ENCODE data around the gene PABPN1L.
A peak's percentile ranks its signal among the peaks of the same experiment; 100 is the strongest.
"Not testable (repeated sequence)": the region's sequence is repeated elsewhere in the genome, so short reads cannot be mapped to it uniquely, and the experiment has no call there.

Gene PABPN1L

DNA sequence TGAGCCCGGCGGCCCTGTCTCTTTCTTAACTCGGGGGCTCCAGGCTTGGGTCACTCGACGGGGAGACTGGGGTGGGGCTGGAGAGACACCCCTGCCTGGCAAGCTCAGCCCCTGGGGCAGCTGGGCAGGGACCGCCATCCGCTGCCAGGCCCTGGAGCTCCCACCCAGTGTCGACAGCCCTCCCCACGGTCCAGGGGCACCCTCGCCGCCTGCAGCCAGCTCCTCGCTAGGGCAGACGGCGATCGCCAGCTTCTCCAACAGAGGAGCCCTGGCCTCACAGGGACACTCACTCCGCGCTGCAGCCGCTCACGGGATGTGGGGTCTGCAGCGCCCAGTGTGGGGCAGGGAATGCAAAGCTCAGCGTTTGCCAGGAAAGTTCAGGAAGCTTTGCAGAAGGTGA is 38.7 kb downstream of the PABPN1L start:
- no peak for DNase-seq (ENCODE audit: low spot score)

DNA sequence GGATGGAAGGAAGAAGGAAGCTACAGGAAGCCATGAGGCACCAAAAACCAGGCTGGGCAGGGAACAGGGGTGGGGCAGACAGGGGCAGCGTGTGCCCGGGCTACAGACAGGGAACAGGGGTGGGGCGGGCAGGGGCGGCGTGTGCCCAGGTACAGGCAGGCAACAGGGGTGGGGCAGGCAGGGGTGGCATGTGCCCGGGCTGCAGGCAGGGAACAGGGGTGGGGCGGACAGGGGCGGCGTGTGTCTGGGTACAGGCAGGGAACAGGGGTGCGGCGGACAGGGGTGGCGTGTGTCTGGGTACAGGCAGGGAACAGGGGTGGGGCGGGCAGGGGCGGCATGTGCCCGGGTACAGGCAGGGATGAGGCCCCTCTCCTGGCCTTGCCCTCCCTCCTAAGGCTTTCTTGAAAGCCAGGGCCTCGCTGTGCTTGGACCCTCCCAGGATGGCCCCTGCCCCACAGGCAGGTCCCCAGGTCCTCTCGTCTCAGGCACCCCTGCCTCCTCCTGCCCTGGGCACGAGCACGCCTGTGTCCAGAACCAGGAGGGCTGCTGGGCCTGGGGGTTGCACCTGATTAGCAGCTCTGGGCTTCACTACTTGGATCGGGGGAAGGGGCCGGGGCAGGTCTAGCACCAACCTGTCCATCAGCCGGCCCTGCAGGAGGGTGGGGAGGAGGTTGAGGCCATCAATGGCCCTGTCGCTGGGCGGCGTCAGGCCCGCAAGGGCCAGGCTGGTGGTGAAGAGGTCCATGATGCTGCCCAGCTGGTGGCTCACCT is 40.2 kb downstream of the PABPN1L start:
- DNase-seq (ENCODE audit: low spot score) = no peak

- no peak for DNase-seq (ENCODE audit: low spot score)
These were observed 41.3 kb downstream of the PABPN1L start for GRCh38 chr16:88825146-88825545.

GRCh38 chr16:88824256-88825077 is 42.0 kb downstream of the PABPN1L start:
- DNase-seq (ENCODE audit: low spot score) = no peak

DNA sequence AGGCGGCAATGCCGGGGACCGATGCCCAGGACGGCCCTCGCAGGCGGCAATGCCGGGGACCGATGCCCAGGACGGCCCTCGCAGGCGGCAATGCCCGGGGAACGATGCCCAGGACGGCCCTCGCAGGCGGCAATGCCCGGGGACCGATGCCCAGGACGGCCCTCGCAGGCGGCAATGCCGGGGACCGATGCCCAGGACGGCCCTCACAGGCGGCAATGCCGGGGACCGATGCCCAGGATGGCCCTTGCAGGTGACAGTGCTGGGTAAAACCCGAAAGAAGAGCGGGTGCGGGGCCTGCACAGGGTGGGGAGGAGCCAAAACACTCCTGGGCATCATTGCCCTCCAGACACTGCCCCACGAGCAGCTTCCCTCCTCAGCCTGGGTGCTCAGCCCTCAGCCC is 42.8 kb downstream of the PABPN1L start:
- DNase-seq (ENCODE audit: low spot score) = not testable (repeated sequence)

- DNase-seq (ENCODE audit: low spot score) = no peak
These were observed 44.0 kb downstream of the PABPN1L start for GRCh38 chr16:88822281-88823040.

GRCh38 chr16:88821168-88821850 is 45.2 kb downstream of the PABPN1L start:
- DNase-seq (ENCODE audit: low spot score) = no peak

GRCh38 chr16:88820385-88821025 is 46.0 kb downstream of the PABPN1L start:
- DNase-seq (ENCODE audit: low spot score) = no peak

DNA sequence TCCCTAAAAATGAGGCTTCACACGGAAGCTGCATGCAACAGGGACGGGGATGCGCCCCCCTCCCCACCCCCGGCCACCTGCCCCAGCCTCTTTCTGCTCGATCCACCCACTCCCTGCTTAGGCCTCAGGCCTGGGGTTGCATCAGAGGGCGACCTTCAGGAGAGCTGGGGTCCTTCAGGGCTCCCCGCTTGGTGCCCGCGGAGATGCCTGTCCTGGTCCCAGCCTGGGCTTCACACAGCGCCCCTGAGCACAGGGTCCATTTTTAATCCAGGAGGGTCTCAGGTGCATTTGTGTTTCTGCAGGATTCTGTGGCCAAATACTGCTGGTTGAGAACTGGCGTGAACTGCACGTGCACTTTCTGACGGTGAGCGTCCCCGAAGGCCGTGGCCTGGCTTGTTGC is 47.3 kb downstream of the PABPN1L start:
- no peak for DNase-seq (ENCODE audit: low spot score)

DNA sequence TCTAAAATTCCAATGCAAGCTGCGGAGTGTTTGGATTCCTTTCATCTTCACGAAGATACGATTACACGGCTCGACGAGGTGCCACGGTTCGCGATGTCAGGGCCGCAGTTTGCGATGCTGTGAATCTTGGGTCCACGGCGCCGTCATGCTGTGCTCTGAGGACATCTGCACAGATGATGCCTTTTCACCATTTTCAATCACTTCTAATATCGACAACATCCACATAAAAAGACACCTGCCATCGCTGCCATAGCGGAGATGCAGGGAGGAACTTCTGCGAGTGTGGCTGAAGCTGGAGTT is 47.9 kb downstream of the PABPN1L start:
- no peak for DNase-seq (ENCODE audit: low spot score)

- DNase-seq (ENCODE audit: low spot score) = no peak
These were observed 48.5 kb downstream of the PABPN1L start for GRCh38 chr16:88817785-88818574.

DNA sequence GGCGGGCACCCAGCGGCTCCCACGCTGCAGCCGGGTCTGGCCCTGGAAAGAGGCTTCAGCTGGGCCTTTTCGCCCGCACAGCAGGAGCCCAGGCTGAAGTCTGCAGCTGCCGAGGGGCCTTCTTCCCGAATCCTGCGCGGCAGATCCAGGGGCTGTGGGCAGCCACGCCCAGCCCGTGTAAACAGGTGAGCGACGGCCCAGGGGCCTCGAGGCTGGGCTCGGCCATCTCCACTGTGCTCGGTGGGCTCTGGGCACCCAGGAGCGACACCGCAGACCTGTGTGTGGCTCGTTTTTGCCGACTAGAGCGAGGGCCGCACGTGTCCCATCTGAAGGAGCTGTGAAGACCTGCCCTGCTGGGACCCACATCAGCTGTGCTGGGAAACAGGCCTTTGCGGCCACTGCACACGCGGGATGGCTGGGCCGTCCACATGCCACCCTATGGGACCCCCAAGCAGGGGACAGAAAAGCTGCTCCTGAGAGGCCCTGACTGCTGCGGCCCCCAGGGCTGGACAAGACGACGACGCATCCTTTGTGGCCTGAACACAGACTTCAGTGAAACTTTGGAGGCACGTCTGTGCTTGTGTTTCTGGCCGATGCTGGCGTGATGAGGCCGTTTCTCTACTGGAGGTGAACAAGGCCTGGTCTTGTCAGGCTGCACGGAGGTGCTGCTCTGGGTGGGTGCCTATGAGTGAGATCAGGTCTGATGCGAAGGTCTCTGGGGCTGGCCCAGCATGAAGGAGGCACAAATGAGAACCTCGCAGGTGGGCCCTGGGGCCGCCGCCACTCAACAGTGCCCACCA is 49.5 kb downstream of the PABPN1L start:
- no peak for DNase-seq (ENCODE audit: low spot score)

- DNase-seq (ENCODE audit: low spot score) = peak; percentile 83
These were observed 50.4 kb downstream of the PABPN1L start for GRCh38 chr16:88815901-88816589.

- no peak for DNase-seq (ENCODE audit: low spot score)
These were observed 51.2 kb downstream of the PABPN1L start for GRCh38 chr16:88815227-88815626.

DNA sequence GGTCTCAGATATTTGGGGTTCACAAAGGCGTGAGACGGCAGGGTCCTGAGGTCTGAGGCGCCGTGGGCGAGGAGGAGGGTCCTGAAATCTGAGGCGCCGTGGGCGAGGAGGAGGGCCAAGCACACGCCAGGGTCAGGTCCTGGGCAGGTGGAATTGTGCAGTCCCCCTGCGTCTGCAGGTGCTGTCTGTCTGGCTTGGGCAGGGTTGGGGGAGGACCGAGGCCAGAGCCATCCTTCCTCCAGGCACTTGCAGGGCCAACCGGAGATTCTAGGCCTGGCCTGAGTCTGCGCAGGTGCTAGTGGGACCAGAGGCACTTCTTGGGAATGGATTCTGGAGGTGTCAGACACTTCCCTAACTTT is 52.3 kb downstream of the PABPN1L start:
- no peak for DNase-seq (ENCODE audit: low spot score)

All from D341Med (cell line).